ENCODE results near the gene HTRA1. TPM values are rescaled to one million over a fixed set of nuclear protein-coding genes. Genes with fewer than 3 reads are reported as not detected.

HTRA1 gene
- total RNA-seq, 1 donor from 2014 or later, result 17.0 TPM

DNA sequence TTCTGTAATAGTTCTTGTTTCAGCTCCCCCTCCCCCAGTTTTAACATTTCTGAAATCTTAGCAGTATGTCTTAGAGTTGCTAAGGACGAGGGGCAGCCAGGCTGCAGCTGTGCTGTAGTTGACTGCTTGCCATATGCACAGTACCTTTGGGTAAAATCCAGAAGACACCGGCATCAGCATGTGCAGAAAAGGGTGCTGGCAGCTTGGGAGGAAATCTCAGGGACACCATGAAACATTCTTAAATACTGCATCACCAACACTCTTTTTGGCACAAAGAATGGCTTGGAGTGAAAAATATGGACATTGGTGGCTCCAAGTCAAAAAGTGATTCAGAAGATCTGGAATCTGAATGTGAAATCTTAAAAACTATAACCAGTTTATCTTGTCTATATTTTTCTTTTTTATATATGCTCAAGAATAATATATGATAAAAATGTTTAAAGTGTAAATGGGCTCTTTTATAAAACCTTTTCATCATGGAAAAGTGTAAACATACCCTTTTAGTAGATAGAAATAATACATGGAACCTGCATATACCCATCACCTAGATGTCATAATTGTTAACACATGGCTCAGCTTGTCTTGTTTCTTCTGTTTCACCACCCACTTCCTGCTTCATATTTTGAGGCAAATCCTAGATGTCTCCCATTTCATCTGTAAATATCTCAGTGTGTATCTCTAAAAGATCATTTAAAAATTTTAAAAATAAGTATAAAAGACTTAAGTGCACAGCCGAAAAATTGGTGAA is 41.3 kb upstream of the HTRA1 start:
- no peak for DNase-seq (ENCODE audit: low spot score)
- H3K27me3 Mint-ChIP-seq (ENCODE audit: insufficient read depth, low read depth), result no peaks in the 10 kb centered on the region
- no peaks in the 10 kb centered on the region for H3F3A ChIP-seq (ENCODE audit: low read depth)
- no peak overlapping the region for H3K4me2 ChIP-seq
- no peaks in the 10 kb centered on the region for H3K9me3 ChIP-seq (ENCODE audit: low read depth)
- no peak overlapping the region for H3K4me3 ChIP-seq
- no peak overlapping the region for H2AFZ ChIP-seq (replicated peaks)
- H3K4me1 ChIP-seq, result no peaks in the 10 kb centered on the region
- H3K4me1 Mint-ChIP-seq, result peaks cover 11% of the 10 kb centered on the region
- H3K36me3 ChIP-seq, result peaks cover 6% of the 10 kb centered on the region
- H3K9me3 Mint-ChIP-seq, result no peaks in the 10 kb centered on the region
- no peak overlapping the region for H3K27ac ChIP-seq
- H4K20me1 ChIP-seq (ENCODE audit: low read depth), result no peaks in the 10 kb centered on the region
- H3K27me3 ChIP-seq, result no peaks in the 10 kb centered on the region
- H3K27ac Mint-ChIP-seq, result no peak overlapping the region
- H3K9ac ChIP-seq, result no peak overlapping the region
- peaks cover 7% of the 10 kb centered on the region for H3K36me3 Mint-ChIP-seq
- TF ChIP-seq, protein P1, sequence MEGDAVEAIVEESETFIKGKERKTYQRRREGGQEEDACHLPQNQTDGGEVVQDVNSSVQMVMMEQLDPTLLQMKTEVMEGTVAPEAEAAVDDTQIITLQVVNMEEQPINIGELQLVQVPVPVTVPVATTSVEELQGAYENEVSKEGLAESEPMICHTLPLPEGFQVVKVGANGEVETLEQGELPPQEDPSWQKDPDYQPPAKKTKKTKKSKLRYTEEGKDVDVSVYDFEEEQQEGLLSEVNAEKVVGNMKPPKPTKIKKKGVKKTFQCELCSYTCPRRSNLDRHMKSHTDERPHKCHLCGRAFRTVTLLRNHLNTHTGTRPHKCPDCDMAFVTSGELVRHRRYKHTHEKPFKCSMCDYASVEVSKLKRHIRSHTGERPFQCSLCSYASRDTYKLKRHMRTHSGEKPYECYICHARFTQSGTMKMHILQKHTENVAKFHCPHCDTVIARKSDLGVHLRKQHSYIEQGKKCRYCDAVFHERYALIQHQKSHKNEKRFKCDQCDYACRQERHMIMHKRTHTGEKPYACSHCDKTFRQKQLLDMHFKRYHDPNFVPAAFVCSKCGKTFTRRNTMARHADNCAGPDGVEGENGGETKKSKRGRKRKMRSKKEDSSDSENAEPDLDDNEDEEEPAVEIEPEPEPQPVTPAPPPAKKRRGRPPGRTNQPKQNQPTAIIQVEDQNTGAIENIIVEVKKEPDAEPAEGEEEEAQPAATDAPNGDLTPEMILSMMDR (IDR thresholded peaks at IDR 0.05), result no peak
- TF ChIP-seq EZH2 (IDR thresholded peaks at IDR 0.05), result no peak
- TF ChIP-seq EZH2phosphoT487 (IDR thresholded peaks at IDR 0.05), result no peak
- H3K4me3 Mint-ChIP-seq, result no peak overlapping the region
- H3K79me2 ChIP-seq (ENCODE audit: low read depth), result no peaks in the 10 kb centered on the region

DNA sequence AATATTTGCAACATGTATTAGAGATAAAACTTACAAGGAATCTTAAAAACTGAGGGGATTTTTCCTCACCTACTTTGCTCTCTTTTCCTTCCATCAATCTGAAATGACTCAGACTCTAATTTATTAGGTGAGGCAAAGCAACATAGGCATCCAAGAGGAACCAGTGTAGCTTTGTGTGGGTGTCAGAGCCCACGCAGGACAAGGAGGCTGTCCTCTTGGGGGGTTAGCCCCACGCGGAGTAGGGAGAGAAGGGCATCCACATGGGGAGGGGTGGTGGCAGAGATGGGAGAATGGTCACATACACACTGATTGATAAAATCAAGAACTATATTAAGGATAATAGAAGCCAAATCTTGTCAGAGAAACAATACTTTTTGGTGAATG is 40.7 kb upstream of the HTRA1 start:
- H3K27me3 Mint-ChIP-seq (ENCODE audit: insufficient read depth, low read depth), result no peaks in the 10 kb centered on the region

DNA sequence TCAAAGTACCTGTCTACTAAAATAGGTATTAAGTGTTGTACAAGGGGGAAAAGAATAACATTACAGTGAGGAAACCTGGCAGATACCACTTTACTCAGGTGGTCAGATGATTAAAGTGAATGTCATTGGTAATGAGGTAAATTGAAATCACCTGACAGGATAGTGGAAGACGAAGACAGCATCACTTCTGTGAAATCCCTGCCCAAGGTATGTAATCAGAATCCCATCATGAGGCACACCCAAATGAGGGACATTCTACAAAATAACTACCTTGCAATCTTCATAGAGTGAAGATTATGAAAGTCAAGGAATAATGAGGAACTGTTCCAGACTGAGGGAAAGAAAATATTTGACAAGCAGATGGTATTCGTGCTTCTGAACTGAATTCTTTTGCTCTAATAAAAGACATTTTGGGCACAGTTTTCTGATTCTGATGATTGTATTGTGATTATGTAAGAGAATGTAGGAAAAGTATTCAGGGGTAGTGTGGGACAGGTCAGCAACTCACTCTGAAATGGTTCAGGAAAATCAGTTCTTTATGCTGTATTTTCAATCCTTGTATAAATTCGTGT is 40.2 kb upstream of the HTRA1 start:
- Histone ChIP-seq H3K9ac (no peak overlapping the region), H3F3A (ENCODE audit: low read depth) (no peaks in the 10 kb centered on the region), H3K36me3 (peaks cover 6% of the 10 kb centered on the region), H3K4me1 (no peaks in the 10 kb centered on the region), H3K27ac (no peak overlapping the region), H3K4me3 (no peak overlapping the region), H3K4me2 (no peak overlapping the region), H3K79me2 (ENCODE audit: low read depth) (no peaks in the 10 kb centered on the region), H4K20me1 (ENCODE audit: low read depth) (no peaks in the 10 kb centered on the region), H2AFZ (replicated peaks) (no peak overlapping the region), H3K27me3 (no peaks in the 10 kb centered on the region), H3K9me3 (ENCODE audit: low read depth) (no peaks in the 10 kb centered on the region)
- DNase-seq (ENCODE audit: low spot score), result no peak
- H3K27ac Mint-ChIP-seq, result no peak overlapping the region
- TF ChIP-seq, protein P1 (IDR thresholded peaks at IDR 0.05), result no peak
- TF ChIP-seq EZH2phosphoT487 (IDR thresholded peaks at IDR 0.05) (no peak), EZH2 (IDR thresholded peaks at IDR 0.05) (no peak)
- H3K4me1 Mint-ChIP-seq, result peaks cover 11% of the 10 kb centered on the region
- no peak overlapping the region for H3K4me3 Mint-ChIP-seq
- no peaks in the 10 kb centered on the region for H3K27me3 Mint-ChIP-seq (ENCODE audit: insufficient read depth, low read depth)
- H3K9me3 Mint-ChIP-seq, result no peaks in the 10 kb centered on the region
- H3K36me3 Mint-ChIP-seq, result peaks cover 2% of the 10 kb centered on the region

More for the DNA sequence above, 40.7 kb upstream of the HTRA1 start:
- H3K36me3 Mint-ChIP-seq, result peaks cover 7% of the 10 kb centered on the region
- H3K4me1 Mint-ChIP-seq, result peaks cover 11% of the 10 kb centered on the region
- Histone ChIP-seq H3K27me3 (no peaks in the 10 kb centered on the region), H3K79me2 (ENCODE audit: low read depth) (no peaks in the 10 kb centered on the region), H4K20me1 (ENCODE audit: low read depth) (no peaks in the 10 kb centered on the region), H3K9me3 (ENCODE audit: low read depth) (no peaks in the 10 kb centered on the region), H3K4me3 (no peak overlapping the region), H3K27ac (no peak overlapping the region), H3K4me2 (no peak overlapping the region), H3K36me3 (peaks cover 6% of the 10 kb centered on the region), H3F3A (ENCODE audit: low read depth) (no peaks in the 10 kb centered on the region), H2AFZ (replicated peaks) (no peak overlapping the region), H3K4me1 (no peaks in the 10 kb centered on the region), H3K9ac (no peak overlapping the region)
- no peak for TF ChIP-seq EZH2phosphoT487 (IDR thresholded peaks at IDR 0.05)
- TF ChIP-seq, protein P1 (IDR thresholded peaks at IDR 0.05), result no peak
- TF ChIP-seq EZH2 (IDR thresholded peaks at IDR 0.05), result no peak
- no peak overlapping the region for H3K4me3 Mint-ChIP-seq
- no peak for DNase-seq (ENCODE audit: low spot score)
- H3K9me3 Mint-ChIP-seq, result no peaks in the 10 kb centered on the region
- no peak overlapping the region for H3K27ac Mint-ChIP-seq

All from neural progenitor cell (in vitro differentiated cells).